Central memory CD4-positive, alpha-beta T cell (primary cell): ENCODE results near the gene BMAL1.

Source experiments
- DNase-seq: peaks from one replicate; pipeline ENCODE4 v3.0.0; 2022

BMAL1 gene

DNA sequence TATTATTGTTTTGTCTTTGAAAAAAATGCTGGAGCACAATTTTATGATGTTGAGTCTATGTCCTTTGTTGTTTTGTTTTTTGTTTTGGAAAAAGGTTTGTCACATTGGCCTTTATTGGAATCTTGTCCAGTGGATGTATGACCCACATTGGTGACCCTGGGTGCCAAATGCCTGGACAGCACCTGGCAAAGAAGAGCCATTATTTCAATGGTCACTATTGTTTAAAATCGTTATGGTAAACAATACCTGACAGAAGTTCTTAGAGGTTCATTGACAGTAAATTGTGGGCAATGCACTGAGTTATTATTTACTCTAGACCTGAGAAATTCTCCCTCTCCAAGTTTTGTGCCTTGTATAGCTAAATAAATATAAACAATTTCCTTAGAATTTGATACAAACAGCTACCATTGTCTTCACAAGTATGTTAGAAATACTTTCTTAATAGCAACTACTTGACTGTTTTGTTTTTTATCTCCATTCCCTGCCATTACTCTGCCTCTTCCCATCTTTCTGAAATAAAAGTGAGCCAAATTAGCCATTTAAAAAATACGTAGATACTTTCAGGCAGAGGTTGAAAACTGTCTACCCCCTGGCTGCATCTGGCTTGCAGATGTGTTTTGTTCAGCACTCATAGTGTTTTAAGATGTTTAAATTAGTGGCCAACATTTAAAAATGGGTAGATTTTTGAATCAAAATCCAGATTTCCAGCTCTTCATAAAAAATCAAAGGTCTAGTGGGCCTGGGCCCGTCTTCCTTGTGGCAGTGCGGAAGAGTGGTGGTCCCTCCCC is 39.9 kb downstream of the BMAL1 start:
- DNase-seq, result no peak

GRCh38 chr11:13318498-13319295 is 41.1 kb downstream of the BMAL1 start:
- no peak for DNase-seq

- DNase-seq, result no peak
These were observed 43.1 kb downstream of the BMAL1 start for GRCh38 chr11:13320688-13321087.

GRCh38 chr11:13321431-13321830 is 43.8 kb downstream of the BMAL1 start:
- DNase-seq, result no peak

GRCh38 chr11:13324141-13324540 is 46.6 kb downstream of the BMAL1 start:
- DNase-seq, result no peak

DNA sequence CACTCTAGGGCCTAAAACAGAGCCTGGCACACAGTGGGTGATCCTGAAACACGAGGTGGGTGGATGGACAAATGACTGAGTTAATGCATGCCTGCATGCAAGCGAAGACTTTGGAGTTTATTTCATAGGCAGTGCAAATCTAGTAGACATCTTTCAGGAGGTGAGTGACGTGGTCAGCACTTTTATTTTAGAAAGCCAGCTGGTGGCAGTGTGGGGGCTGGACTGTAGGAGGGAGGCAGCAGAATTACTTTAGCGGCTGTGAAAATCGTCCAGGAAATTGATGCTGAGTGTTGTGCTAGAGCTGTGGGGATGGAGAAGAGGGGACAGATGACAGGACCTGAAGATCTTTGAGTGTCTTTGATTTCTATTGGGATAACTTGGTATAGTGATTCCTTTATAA is 47.1 kb downstream of the BMAL1 start:
- no peak for DNase-seq

GRCh38 chr11:13327421-13327820 is 49.8 kb downstream of the BMAL1 start:
- no peak for DNase-seq

DNA sequence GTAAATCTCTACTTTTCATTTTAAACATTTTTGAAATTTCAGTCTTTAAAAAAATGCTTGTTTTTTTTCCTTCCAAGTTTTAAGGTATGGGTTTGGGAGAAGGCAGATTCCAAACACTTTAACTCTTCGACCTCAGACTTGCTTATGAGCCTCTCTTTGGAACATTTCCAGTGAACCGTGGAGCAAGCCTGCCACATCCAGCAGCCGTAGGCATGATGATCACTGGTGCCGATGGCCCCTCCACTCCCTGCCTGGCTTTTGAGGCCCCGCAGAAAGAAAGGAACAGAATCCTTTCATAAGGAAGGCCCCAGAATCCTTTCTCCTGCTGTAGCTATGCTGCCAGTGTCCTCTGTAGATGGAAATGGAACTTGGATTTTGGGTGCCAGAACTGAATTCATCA is 50.7 kb downstream of the BMAL1 start:
- no peak for DNase-seq

DNA sequence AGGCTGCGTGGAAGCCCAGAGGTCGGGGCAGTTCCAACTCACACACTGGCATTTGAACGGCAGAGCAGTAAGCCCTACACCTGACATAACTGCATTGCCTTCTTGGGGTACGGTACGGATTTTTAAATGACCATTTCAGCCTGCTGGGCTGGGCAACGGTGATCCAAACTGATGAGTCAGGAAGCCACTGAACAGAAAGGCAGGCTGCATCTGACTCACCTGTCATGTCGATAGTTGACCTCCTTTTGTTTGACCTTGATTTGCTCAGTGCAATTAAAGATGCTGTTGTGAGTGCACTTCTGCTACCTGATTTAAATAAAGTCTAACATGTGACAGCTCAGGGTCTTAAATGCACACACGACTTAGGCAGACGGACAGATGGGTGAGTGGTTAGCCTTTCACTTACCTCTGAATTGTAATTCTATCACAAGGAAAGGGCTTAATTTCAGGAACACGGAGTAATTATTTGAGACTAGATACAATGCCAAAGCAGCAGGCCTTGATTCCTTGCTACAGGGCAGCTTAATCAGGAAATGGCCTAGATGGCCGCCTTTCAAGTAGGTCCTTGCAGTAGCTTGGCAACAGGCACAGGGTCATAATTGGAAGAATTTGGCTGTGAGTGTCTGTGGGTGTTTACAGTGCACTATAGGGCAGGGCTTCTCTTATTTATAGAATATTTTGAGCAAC is 52.2 kb downstream of the BMAL1 start:
- DNase-seq, result no peak

DNA sequence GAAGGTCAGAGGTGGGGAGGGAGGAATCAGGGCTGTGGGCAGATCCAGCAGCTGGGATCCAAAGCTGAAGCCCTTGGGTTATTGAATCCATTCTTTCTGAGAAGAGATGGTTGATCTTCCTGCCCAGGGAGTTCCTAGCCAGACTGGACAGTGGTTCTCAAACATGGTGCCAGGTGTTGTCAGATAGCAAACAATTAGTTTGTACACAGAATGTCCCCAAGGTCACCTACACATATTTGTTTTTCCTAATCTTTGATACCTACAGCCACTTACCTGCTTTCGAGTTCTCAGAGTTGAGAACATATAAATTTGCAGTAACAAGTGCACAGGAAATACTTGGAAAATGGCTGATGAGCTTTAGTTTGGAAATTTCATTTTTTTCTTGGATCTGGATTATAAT is 54.5 kb downstream of the BMAL1 start:
- DNase-seq, result no peak

DNA sequence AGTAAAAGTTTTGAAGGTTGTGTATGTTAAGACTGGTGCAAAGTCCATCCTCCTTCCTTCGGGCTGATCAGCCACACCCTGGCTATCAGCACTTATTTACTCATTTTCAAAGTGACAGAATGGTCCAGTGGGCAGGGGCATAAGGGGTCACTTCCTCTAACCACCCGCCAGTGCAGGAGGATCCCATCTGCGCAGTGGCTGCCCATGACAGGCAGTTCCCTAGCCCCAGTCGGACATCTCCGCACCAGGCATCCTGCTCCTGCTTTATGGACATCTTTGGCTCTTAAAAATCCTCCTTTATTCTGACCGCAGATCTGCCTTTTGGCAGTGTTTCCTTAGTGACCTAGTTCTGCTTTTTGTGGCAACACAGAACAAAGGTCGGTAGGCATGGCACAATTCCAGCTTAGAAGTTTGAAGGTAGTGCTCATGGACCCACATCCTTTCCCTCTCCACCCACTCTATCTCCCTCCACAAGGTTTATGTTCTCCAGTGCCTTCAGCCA is 55.9 kb downstream of the BMAL1 start:
- DNase-seq, result peak; percentile 46

DNA sequence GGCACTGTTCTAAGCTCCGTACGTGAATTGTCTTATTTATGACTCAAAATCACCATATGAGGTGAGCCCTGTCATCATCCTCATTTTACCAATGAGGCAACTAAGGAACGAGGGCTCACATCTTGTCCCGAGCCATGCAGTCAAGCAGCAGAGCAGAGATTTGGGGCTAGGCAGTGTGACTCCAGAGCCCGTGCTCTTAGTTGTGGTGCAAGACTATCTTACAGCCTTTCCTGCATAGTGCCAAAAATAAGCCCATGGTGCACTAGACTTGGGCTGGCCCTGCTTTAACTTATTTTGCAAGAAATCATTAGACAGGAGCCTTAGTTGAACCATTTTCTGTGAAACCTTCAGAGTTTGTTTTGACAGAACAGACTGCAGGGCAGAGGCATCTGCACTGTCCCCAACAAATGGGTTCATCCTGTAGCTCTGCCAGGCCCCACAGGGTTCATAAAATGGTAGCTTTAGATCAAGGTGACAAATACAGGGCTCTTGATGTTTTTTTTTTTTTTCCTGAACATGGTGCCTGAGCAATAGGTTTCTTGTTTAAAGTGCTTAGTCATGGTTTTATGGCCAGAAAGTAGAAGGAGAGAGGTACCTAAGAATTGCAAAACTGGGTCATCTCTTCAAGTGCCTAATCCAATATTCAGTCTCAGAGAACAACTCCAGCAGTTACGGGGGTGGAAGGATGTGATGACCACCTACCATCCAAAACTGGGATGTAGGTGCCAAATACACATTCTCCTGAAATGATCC is 56.6 kb downstream of the BMAL1 start:
- DNase-seq, result no peak

DNA sequence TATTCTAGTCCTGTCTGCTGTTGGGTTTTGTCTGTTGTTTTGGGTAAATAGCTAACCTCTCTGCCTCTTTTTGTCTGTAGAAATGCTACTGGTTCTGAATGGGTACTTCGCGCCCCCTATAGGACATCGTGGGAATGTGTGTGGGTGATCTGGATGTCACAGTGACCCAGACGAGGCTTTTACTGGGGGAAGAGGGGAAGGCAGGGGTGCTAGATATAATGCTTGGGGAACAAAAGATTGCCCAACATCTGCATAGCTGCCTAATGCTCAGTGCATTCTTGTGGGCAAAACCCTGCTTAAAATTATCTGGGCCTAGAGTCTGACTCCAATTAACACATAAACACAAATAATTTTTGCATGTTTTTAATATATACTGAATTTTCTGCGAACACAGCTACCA is 57.7 kb downstream of the BMAL1 start:
- DNase-seq, result peak; percentile 73

GRCh38 chr11:13336246-13336878 is 58.8 kb downstream of the BMAL1 start:
- DNase-seq, result no peak

GRCh38 chr11:13338019-13338426 is 60.4 kb downstream of the BMAL1 start:
- peak; percentile 21 for DNase-seq

DNA sequence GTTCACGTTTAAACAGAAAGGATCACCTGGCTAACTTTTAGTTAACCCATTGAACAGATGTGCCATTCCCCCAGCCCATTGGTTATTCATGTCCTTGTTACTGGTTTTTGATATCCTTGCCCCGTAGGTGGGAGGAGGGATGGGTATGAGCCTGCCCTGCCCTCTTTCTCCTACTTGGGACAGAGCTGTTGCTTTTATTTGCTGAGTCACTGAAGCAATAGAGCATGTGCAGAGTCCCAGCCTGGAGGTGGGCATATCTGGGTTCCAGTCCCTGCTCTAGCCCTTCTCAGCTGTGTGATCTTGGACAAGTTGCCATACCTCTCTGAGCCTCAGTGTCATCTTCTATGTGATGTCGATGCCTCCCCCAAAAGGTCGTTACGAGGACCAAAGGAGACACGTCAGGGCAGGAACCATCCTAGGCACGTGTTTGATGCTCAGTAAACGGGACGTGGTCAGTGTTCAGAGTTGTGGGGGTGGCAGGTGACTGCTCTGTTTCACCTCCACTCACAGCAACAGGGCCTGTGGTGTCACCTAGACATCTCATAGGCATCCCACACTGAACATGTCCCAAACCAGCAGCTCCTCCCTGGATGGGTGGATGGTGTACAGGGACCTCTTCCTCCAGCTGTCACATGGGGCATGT is 61.0 kb downstream of the BMAL1 start:
- no peak for DNase-seq

GRCh38 chr11:13339195-13340153 is 61.9 kb downstream of the BMAL1 start:
- DNase-seq, result peak; percentile 34

DNA sequence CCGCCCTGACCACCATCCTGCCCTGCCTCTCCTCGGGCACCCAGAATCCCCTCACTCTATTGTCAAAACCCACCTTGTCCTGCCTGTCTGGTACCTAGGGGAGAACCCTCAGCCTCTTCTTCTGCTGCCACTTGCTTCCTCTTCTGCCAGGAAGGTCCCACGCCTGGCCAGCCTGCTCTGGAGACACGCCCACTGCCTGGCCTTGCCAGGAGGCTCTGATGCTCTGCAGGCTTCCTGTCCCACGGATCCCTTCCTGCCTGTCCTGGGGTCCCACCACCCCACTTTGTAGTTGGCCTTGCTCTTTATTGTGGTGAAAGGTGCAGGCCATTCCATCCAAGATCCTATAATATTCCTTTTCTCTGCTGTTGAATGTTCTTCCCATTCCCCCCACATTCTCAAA is 63.4 kb downstream of the BMAL1 start:
- DNase-seq, result no peak

DNA sequence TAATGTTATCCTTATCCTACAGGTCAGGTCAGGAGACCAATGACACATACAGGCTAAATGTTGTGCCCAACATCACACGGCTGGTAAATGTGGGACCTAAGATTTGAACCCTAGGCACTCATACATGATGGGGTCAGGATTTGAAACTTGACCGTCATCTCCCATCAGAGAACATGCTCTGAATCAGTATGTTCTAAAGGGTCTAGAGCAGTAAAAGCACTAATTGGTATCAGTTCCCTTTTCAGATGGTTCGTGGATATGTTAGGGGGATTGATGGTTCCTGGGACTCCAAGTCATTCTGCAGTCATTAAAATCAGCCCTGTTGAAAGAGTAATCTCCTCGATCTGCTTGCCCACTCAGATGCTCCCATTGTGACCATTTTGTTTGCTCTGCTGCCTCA is 65.5 kb downstream of the BMAL1 start:
- no peak for DNase-seq

DNA sequence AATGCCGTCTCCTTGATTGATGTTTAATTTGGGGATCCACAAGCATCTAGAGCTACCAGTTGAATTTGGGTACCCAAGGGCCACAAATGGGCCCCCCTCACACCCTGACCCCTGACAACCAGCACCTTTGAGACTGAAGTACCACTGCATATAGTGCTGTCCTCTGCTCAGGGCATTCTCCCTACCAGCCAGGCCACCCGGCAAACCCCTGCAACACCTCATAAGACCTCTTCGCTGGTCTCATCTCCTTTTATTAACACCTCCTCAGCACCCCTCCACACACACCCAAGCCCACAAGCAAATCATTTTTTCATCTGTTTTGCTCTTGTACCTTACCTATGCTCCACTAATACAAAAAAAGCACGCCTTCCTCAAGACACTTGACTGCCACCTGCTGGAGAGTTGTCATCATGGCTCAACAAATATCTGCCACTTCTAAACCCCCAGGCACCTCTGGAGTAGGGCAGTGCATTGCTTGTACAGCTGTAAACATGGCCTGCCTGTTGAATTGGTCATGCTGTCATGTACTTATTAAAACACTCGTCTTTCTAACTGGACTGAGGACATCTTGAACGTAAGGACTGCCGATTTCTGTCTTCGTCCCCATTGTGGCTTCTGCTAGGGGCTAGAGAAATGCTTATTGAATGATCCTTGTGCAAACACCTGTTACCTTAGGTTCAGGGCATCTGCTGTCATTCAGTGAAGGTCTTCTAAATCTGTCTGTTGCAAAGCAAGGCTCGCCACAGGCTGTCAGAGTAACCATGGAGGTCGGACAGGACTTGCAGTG is 66.5 kb downstream of the BMAL1 start:
- DNase-seq, result peak; percentile 62
